DND-41 (cell line): ENCODE results near the gene RHBDD3.

Source experiments
- ATAC-seq: fragments of 200-7000 bp; cut with Tn5 transposase; 3 replicates; pipeline ENCODE4 v1.9.1; 2021; ENCODE audit warnings: low read depth; ENCODE audit not compliant: insufficient read depth
- DNase-seq: peaks from one replicate; pipeline ENCODE4 v3.0.0-alpha.2; 2020
- H2AFZ ChIP-seq: 2 replicates; pipeline ENCODE4 v1.6.0; 2012; ENCODE audit warnings: low read depth, low read length
- H3K27ac ChIP-seq: 2 replicates; pipeline ENCODE4 v1.5.1; 2012; ENCODE audit warnings: low read length, inconsistent platforms
- H3K27me3 ChIP-seq: fragments of 200-600 bp; sonication (generic); 2 replicates; pipeline ENCODE4 v1.6.0; 2012; ENCODE audit warnings: low read length, mild to moderate bottlenecking, inconsistent platforms; ENCODE audit not compliant: insufficient read depth, poor library complexity
- H3K36me3 ChIP-seq: 2 replicates; pipeline ENCODE4 v1.5.1; 2012; ENCODE audit warnings: low read length, inconsistent platforms; ENCODE audit not compliant: insufficient read depth
- H3K4me1 ChIP-seq: 2 replicates; pipeline ENCODE4 v1.5.1; 2012; ENCODE audit warnings: mild to moderate bottlenecking, low read length; ENCODE audit not compliant: insufficient read depth
- H3K4me2 ChIP-seq: 2 replicates; pipeline ENCODE4 v1.6.0; 2012; ENCODE audit warnings: mild to moderate bottlenecking, moderate library complexity, low read length, inconsistent platforms; ENCODE audit not compliant: insufficient read depth
- H3K4me3 ChIP-seq, 2 experiments: fragments of 200-600 bp in 1 of 2; shearing (Covaris generic) in 1 of 2; 2 replicates each; pipeline ENCODE4 v1.5.1; 2012 to 2016; ENCODE audit warnings: inconsistent platforms in 2 of 2, low read length in 2 of 2, mild to moderate bottlenecking in 2 of 2, low read depth in 1 of 2, moderate library complexity in 1 of 2
- H3K79me2 ChIP-seq: 2 replicates; pipeline ENCODE4 v1.6.0; 2012; ENCODE audit warnings: low read length, inconsistent platforms; ENCODE audit not compliant: insufficient read depth
- H3K9ac ChIP-seq: 2 replicates; pipeline ENCODE4 v1.6.0; 2012; ENCODE audit warnings: low read depth, mild to moderate bottlenecking, inconsistent platforms, low read length, moderate library complexity
- H3K9me3 ChIP-seq: 2 replicates; pipeline ENCODE4 v1.5.1; 2012; ENCODE audit warnings: low read length, moderate library complexity, mild to moderate bottlenecking, inconsistent platforms; ENCODE audit not compliant: insufficient read depth, severe bottlenecking
- H4K20me1 ChIP-seq: 2 replicates; pipeline ENCODE4 v1.6.0; 2012; ENCODE audit warnings: low read length; ENCODE audit not compliant: insufficient read depth
- CTCF ChIP-seq: IDR thresholded peaks from 2 replicates; pipeline ENCODE4 v1.5.1; 2012; ENCODE audit warnings: borderline replicate concordance, low read length, moderate library complexity, mild to moderate bottlenecking; ENCODE audit not compliant: poor library complexity, severe bottlenecking; ENCODE audit errors: extremely low read depth
- EZH2 ChIP-seq: IDR thresholded peaks from 3 replicates; pipeline ENCODE4 v1.6.1; 2012; ENCODE audit warnings: borderline replicate concordance, low read depth, mild to moderate bottlenecking, moderate library complexity, low read length, inconsistent platforms; ENCODE audit not compliant: severe bottlenecking

Gene RHBDD3

GRCh38 chr22:29233277-29233877, 34.4 kb downstream of the RHBDD3 start:
- Histone ChIP-seq H3K27ac (no peak overlapping the region), H3K9ac (no peak overlapping the region), H3K4me1 (no peaks in the 10 kb centered on the region), H3K27me3 (no peaks in the 10 kb centered on the region), H3K4me3 (no peak overlapping the region), H3K9me3 (no peaks in the 10 kb centered on the region), H3K79me2 (no peaks in the 10 kb centered on the region), H3K36me3 (peaks cover 22% of the 10 kb centered on the region), H3K4me2 (no peak overlapping the region), H4K20me1 (no peaks in the 10 kb centered on the region), H2AFZ (no peak overlapping the region)
- no peak for DNase-seq
- TF ChIP-seq EZH2 (no peak), CTCF (no peak)
- ATAC-seq, result no peak

DNA sequence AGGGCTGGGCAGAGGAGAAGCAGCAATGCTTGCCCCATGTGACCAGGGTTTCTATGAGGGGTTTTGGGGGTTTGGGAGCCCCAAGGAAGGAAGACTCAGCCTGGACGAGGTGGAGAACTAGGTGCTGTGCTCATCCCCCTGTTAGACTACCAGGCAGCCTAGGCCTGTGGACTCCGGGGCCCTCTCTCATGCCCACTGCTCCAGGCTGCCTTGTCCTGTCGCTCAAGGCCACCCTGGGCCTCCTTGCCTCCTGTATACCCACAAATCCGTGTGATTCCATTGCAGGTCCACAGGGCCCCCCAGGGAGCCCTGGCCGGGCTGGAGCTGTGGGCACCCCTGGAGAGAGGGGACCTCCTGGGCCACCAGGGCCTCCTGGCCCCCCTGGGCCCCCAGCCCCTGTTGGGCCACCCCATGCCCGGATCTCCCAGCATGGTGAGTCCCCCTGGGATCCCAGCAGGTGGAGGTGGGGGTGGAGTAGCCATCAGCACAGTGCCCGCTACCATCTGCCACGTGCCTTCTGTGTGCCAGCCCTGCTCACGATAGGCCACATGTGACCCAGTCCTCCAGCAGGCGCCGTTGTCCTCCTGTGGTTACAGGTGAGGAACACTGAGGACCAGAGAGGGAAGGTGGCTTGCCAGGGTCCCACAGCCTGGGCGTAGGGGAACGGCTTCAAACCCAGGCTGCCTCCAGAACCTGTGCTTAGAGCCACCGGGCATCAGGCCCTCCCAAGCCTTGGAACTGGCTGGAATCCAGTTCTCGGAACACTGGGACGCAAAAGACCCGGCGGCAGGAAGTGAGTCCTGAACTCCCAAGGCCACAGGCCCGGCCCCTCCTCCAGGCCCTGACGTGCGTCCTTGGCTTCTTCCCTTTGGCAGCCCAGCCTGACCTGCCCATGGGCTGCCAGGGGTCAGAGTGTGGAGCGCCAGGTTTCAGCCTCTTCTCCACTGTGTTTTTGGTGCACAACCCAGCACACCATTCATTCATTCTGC, 35.5 kb downstream of the RHBDD3 start:
- H4K20me1 ChIP-seq, result no peaks in the 10 kb centered on the region
- H3K4me1 ChIP-seq, result no peaks in the 10 kb centered on the region
- peaks cover 22% of the 10 kb centered on the region for H3K36me3 ChIP-seq
- no peaks in the 10 kb centered on the region for H3K79me2 ChIP-seq
- no peak overlapping the region for H3K9ac ChIP-seq
- no peaks in the 10 kb centered on the region for H3K9me3 ChIP-seq
- H2AFZ ChIP-seq, result no peak overlapping the region
- peak overlapping the region; percentile 22; the same call in 1 of the 2 replicates for H3K27ac ChIP-seq
- DNase-seq (no peak), ATAC-seq (peak; percentile 24; the same call in 1 of the 3 replicates)
- H3K27me3 ChIP-seq, result no peaks in the 10 kb centered on the region
- H3K4me3 ChIP-seq, result no peak overlapping the region
- no peak overlapping the region for H3K4me2 ChIP-seq
- TF ChIP-seq EZH2 (no peak), CTCF (no peak)

DNA sequence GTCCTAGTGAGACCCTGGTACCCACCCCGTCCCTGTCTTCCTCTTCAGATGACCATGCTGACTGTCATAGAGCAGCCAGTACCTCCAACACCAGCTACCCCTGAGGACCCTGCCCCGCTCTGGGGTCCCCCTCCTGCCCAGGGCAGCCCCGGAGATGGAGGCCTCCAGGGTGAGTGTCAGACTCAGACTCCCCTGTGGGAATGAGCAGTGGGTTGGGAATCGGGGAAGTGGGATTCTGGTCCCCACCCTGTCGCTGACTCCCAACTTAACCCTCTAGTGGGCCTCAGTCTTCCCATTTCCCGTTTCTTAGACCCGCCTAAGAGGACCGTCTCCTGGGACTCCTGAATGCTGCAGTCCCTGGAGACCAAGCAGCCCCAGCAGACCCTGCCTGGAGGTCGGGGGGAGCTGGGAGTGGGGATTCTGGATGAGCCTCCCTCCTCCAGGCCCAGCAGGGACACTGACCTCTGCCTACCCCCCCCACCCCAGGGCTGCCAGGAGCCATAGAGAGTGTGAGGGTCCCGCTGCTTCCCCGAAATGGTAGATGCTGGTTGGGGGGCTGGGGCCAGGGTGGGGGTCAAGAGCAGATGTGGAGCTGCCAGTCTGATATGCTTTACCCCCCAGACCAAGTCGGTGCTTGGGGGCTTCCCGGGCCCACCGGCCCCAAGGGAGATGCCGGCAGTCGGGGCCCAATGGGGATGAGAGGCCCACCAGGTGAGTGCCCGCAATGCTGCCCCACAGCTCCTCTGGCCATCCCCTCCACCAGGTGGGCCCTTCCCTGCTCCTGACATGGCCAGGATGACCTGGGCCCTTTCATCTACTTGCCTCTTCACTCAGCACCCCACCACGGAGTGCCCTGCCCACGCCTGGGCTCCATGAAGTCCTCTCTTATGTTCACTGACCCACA, 36.6 kb downstream of the RHBDD3 start:
- TF ChIP-seq CTCF, result no peak
- no peak for TF ChIP-seq EZH2
- Histone ChIP-seq H3K4me2 (no peak overlapping the region), H3K9me3 (no peaks in the 10 kb centered on the region), H3K36me3 (peaks cover 22% of the 10 kb centered on the region), H3K79me2 (no peaks in the 10 kb centered on the region), H3K4me3 (no peak overlapping the region), H2AFZ (no peak overlapping the region), H3K27ac (peak overlapping the region; percentile 30; the same call in 1 of the 2 replicates), H4K20me1 (no peaks in the 10 kb centered on the region), H3K4me1 (no peaks in the 10 kb centered on the region), H3K9ac (no peak overlapping the region), H3K27me3 (no peaks in the 10 kb centered on the region)
- ATAC-seq, result peak; percentile 15; the same call in 1 of the 3 replicates
- no peak for DNase-seq
